ENCODE results near the gene SNAP29. TPM values are rescaled to one million over a fixed set of nuclear protein-coding genes. Genes with fewer than 3 reads are reported as not detected.

Gene SNAP29
- total and polyA plus RNA-seq, 2 donors (not counting 3 experiments of a cell fraction or from before 2014, with no cell fraction given) = 16.4 to 26.7 TPM

DNA sequence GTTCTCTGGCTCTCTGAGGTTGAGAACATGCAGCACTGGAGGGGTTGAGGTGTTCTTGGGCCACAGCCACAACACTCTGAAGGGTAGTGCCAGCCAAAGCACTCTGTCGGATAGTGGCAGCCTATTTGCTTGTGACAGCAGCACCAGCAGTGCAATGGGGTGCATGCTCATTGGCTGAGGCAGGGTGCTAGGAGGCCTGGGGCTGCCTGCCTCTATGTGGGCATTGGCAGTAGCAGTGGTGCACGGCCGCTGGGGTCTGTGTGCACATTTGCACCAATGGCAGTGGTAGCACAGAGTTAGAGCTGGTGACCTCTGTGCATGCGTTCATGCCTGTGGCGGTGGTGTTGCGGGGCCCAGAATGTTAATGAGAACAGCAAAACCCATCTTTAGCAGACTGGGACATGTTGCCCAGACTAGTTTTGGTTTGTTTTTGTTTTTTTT is 25.6 kb upstream of the SNAP29 start:
- Histone ChIP-seq H3K27ac (ENCODE audit: insufficient read depth, low read depth, low read length) (no peak overlapping the region), H3K4me2 (ENCODE audit: insufficient read depth, low read length) (no peak overlapping the region), H3K27me3 (ENCODE audit: control insufficient read depth in 2 of 2, insufficient read depth in 2 of 2, low read length in 2 of 2) (no peaks in the 10 kb centered on the region), H4K20me1 (replicated peaks; ENCODE audit: control insufficient read depth, extremely low read depth, insufficient read depth, low read length) (no peaks in the 10 kb centered on the region), H3K9ac (replicated peaks; ENCODE audit: extremely low read depth, insufficient read depth, low read length) (no peak overlapping the region), H3K9me3 (replicated peaks; ENCODE audit: control insufficient read depth, insufficient read depth, low read length) (no peaks in the 10 kb centered on the region), H3K4me1 (ENCODE audit: control insufficient read depth, extremely low read depth, insufficient read depth, low read length) (no peaks in the 10 kb centered on the region), H3K4me3 (replicated peaks in 1 of 3; ENCODE audit: insufficient read depth in 1 of 3, low read depth in 1 of 3, low read length in 3 of 3) (no peak overlapping the region), H3K9me1 (replicated peaks; ENCODE audit: control insufficient read depth, extremely low read depth, insufficient read depth, low read length) (no peaks in the 10 kb centered on the region), H3K36me3 (ENCODE audit: control insufficient read depth in 2 of 2, extremely low read depth in 1 of 2, insufficient read depth in 2 of 2, low read length in 2 of 2) (peaks cover 0 to 12% of the 10 kb centered on the region in 2 experiments), H2AFZ (ENCODE audit: low read depth, low read length) (no peak overlapping the region), H3K79me2 (ENCODE audit: control insufficient read depth, insufficient read depth, low read length) (peaks cover 2% of the 10 kb centered on the region)
- DNase-seq (ENCODE audit: low read depth, low spot score) (no peak), FAIRE-seq (no peak)
- intact Hi-C loops (cut with micrococcal nuclease) (no loop called here), dilution Hi-C loops (cut with MboI; ENCODE audit: extremely low pct_ligation_motif_present, low sequenced_read_pairs) (no loop called here)
- no TSS peak for BruUV-seq (replicated peaks)
- ChIA-PET POLR2A (no interaction called here), CTCF (no interaction called here)
- no peak for TF ChIP-seq EZH2 (IDR thresholded peaks at IDR 0.05; ENCODE audit: borderline replicate concordance, low read depth, low read length, severe bottlenecking)

- Histone ChIP-seq H3K36me3 (ENCODE audit: control insufficient read depth in 2 of 2, extremely low read depth in 1 of 2, insufficient read depth in 2 of 2, low read length in 2 of 2) (peaks cover 0 to 12% of the 10 kb centered on the region in 2 experiments), H3K27ac (ENCODE audit: insufficient read depth, low read depth, low read length) (no peak overlapping the region), H3K9me3 (replicated peaks; ENCODE audit: control insufficient read depth, insufficient read depth, low read length) (no peaks in the 10 kb centered on the region), H3K4me2 (ENCODE audit: insufficient read depth, low read length) (no peak overlapping the region), H3K4me1 (ENCODE audit: control insufficient read depth, extremely low read depth, insufficient read depth, low read length) (no peaks in the 10 kb centered on the region), H2AFZ (ENCODE audit: low read depth, low read length) (no peak overlapping the region), H3K9me1 (replicated peaks; ENCODE audit: control insufficient read depth, extremely low read depth, insufficient read depth, low read length) (no peaks in the 10 kb centered on the region), H4K20me1 (replicated peaks; ENCODE audit: control insufficient read depth, extremely low read depth, insufficient read depth, low read length) (no peaks in the 10 kb centered on the region), H3K79me2 (ENCODE audit: control insufficient read depth, insufficient read depth, low read length) (peaks cover 7% of the 10 kb centered on the region), H3K4me3 (replicated peaks in 1 of 3; ENCODE audit: insufficient read depth in 1 of 3, low read depth in 1 of 3, low read length in 3 of 3) (no peak overlapping the region), H3K27me3 (ENCODE audit: control insufficient read depth in 2 of 2, insufficient read depth in 2 of 2, low read length in 2 of 2) (no peaks in the 10 kb centered on the region), H3K9ac (replicated peaks; ENCODE audit: extremely low read depth, insufficient read depth, low read length) (no peak overlapping the region)
- no peak for FAIRE-seq
- no peak for DNase-seq (ENCODE audit: low read depth, low spot score)
- ChIA-PET CTCF (interaction anchor here (1.5 kb wide), 1 partner anchor 57 kb away, joined by 3 read pairs; no protein-coding TSS in a partner anchor), POLR2A (interaction anchor here (0.6 kb wide), 2 partner anchors 37 to 235 kb away, joined by 4 to 6 read pairs; no protein-coding TSS in a partner anchor)
- intact Hi-C loops (cut with micrococcal nuclease) (no loop called here), dilution Hi-C loops (cut with MboI; ENCODE audit: extremely low pct_ligation_motif_present, low sequenced_read_pairs) (no loop called here)
- TF ChIP-seq FOS (IDR thresholded peaks at IDR 0.05; ENCODE audit: borderline replicate concordance, insufficient read depth, low read length) (no peak), MYC (IDR thresholded peaks at IDR 0.05; ENCODE audit: low read depth, low read length) (no peak), EZH2 (IDR thresholded peaks at IDR 0.05; ENCODE audit: borderline replicate concordance, low read depth, low read length, severe bottlenecking) (no peak), CTCF (IDR thresholded peaks at IDR 0.05; ENCODE audit: extremely low read depth in 1 of 2, insufficient read depth in 1 of 2, low read depth in 1 of 2, low read length in 2 of 2) (no peak), MAX (IDR thresholded peaks at IDR 0.05; ENCODE audit: insufficient read depth, insufficient read length) (no peak), POLR2A (IDR thresholded peaks at IDR 0.05; ENCODE audit: low read depth, low read length) (no peak)
- BruUV-seq (replicated peaks) = no TSS peak
Observed at GRCh38 chr22:20834206-20834605, 24.6 kb upstream of the SNAP29 start.

Data from endothelial cell of umbilical vein (primary cell).